HG02642 (cell line): ENCODE results near the gene ADAMTS17.

Experiments used
- ATAC-seq: cut with Tn5 transposase; IDR thresholded peaks from one replicate; pipeline ENCODE4 v1.9.1; 2021; ENCODE audit warnings: mild to moderate bottlenecking; ENCODE audit not compliant: unreplicated experiment, poor library complexity

Gene ADAMTS17

GRCh38 chr15:100281096-100281917 is 60.5 kb downstream of the ADAMTS17 start:
- ATAC-seq: no peak

GRCh38 chr15:100279849-100280248 is 61.9 kb downstream of the ADAMTS17 start:
- ATAC-seq: no peak

DNA sequence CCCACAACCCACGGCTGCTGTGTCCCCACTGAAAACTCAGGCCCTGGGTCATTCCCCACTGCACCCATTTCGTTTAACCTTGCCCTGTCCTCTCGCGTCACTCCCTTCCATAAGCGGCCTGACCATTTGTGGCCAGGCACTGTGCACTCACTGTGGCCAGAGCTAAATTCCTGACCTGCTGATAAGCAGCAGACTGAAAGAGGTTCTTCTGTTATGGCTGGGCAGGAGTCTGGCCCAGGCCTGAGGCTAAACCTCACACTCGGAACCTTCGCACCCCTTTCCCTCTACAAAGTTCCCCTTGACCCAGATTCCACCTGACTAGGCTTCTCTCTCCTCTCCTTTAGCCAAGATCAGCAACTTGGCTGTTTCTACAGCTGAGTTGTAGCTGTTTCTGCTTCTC is 62.3 kb downstream of the ADAMTS17 start:
- ATAC-seq: no peak

- ATAC-seq: no peak
These were observed 63.0 kb downstream of the ADAMTS17 start for GRCh38 chr15:100278596-100279380.

DNA sequence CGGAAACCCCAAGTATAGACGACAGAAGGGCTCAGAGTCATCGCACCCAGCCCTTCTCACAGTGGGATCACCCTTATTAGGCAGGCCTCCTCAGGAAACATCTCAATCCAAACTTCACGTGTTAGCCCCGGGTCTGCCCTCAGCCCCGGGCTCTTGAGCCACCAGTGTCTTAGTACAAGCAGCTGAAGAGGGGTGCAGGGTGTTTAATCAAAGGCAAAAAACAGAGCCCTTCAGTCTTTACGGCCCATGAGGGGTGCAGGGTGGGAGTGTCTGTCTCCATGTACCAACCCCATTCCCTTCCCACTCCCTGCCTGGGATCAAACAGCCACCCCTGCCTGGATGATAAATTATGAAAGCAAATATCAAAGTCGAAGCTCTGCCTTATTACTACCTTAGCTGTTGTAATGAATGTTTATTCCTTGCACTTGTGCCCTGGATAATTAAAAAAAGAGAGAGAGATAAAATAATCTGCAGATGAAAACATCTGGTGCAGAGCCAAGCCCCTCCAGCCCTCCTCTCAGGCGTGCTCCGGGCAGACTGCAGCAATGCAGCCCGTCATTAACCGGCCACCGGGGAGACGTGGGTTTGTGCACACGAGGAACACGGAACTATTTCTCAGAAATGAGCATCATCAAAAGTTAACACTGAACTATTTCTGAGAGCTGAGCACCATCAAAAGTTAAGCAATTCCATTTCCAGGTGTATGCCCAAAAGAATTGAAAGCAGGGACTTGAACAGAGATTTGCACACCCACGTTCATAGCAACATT is 64.5 kb downstream of the ADAMTS17 start:
- ATAC-seq: no peak

DNA sequence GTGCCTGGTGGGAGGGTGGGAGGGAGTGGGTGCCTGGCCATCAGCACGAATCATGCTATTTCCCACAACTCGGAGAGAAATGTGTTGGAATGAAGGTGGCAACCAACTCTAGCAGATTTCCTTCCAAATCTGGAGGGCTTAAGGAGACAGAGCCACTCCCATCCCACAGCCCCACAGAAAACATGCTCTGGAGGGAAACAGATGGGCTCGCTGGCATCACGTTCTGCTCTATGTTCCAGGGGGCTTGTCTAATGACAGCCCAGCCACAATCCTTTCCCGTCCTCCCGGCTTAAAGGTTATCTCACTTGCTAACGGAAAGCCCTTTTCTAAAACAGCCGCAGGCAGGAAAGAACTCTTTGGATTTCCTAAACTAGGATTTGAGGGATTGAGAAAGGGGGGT is 65.3 kb downstream of the ADAMTS17 start:
- ATAC-seq: no peak

- ATAC-seq: no peak
These were observed 66.1 kb downstream of the ADAMTS17 start for GRCh38 chr15:100275641-100276040.

GRCh38 chr15:100269831-100270230 is 71.9 kb downstream of the ADAMTS17 start:
- no peak for ATAC-seq

GRCh38 chr15:100266166-100266565 is 75.6 kb downstream of the ADAMTS17 start:
- no peak for ATAC-seq

DNA sequence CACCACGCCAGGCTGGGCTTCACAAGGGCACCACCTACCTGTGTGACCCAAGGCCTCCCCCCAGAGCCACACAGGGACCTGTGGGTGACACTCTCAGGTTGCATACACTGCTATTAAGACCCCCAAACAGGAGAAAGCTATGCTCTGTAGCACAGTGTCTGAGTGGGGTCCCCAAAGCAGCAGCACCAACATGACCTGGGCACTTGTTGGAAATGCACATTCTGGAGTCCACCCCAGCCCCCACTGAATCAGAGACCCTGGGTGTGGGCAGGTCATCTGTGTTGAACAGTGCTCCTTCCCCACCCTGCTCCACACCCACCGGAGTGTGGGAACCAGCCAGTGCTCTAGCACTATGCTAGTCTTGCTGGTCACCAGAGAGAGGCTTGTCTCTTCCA is 76.1 kb downstream of the ADAMTS17 start:
- ATAC-seq: no peak

DNA sequence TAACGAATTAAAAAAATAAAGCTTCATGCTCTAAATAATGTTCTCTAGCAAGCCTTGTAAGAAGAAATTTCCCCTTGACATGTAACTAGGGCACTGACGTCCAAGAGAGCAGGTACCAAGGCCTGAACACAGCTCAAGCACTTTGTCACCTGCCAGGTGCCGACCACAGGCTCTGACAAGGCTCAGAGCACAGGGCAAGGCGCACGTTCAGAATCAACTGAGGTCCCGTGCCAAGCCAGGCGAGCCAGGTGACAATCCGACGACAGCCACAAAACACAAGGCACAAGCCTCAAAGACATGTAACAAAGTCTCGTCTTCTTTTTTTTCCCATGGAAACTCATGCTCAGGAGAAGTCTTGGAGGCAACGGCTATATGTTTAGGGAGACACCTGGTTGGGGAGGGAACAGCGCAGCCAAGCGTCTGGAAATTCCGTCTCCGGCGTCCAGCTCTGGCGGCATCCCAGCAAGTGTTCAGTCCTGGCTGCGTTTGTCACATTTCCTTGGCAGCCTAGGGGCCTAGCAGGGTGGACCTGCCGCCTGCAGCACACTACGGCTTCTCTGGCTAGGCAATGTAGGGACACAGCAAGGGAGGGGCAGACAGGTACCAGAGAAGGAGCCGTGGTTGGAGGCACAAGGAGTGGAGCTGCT is 76.7 kb downstream of the ADAMTS17 start:
- no peak for ATAC-seq

DNA sequence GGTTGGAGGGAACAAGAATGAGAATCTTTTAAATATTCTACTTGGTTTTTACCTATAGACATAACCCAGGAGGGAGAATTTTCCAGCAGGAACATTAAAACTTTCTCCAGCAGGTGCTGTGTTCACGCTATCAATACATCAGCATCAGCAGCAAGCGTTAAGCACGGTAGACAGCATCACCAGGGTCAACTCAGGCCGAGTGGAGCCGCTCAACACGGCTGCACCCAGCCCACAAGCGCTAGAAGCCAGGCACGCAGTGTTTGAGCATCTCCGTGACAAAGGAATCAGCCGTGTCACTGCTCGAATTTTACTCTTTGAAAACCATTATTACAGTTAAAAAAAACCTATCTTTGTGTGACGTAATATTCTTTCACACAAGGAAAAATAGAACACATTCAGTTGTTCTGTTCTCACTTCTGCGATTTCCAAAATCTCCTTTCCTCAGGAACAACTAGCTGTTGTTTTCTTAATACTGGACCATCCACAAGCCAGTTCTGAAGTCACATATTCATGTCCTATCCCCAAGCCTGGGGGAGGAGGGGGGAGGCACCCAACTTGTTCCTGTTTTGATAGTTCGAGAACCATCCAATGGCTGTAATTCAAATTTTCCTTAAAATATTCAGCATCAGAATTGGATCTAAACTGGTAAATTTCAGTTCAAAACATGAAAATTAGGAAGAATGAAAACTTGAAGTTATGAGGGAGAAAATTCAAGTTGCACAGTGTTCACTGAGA is 77.9 kb downstream of the ADAMTS17 start:
- ATAC-seq: no peak

GRCh38 chr15:100263031-100263430 is 78.7 kb downstream of the ADAMTS17 start:
- no peak for ATAC-seq

DNA sequence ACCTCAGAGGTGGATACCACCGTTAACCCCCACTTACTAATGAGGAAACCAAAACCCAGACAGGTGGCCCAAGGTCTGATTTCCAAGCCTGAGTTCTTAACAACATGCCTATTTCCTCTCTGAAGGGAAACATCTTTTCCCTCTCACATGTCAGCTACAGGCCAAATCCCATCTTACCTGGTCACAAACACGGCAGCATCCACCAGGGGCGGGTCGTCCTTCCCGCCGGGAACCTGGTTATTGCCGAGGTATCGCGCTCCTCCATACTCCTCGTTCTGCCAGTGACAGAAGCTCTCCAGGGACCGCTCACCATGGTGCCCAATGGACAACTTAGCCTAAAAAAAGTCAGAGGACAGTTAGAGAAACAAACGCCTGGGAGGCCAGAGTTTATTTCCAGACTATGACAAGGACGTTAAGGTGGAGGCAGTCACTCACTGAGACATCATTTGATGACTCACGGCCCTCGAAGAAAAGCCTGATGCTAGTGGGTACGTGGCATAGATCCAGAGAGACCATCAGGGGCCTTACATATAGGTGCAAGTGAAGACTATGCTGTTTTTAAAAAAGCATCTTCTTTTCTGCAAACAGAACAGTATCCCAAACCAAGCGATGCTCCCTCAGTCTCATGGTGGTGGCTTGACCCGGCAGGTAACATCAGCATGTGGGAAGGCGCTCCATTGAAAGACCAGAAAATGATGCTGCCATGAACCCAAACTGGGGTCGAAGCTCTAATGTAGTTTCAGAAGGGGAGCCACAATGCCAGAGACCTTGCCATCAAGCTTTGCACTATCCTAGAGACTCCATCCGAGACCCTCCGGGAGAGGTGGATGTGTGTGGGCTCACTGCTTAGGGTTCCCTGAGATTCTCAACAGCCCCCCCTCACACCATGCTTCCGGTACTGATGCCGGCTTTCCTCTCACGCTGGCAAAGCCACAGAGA is 80.2 kb downstream of the ADAMTS17 start:
- no peak for ATAC-seq

DNA sequence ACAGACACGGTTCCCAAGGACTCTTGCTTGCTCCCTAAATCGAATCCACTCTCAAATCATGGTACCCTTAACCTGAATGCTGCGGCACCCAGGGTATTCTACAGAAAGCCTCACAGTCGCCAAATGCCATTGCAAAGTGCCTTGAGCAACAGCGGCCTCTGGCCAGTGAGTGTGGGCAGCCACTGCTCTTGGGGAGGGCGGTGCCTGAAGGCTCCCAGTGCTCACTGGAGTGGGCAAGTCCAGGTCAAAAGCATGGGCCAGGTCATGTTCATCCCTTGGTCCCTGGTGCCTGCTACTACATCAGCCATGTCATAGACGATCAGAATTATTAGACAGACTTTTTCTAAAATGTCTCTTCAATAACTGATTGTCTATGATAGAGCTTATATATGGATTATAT is 82.5 kb downstream of the ADAMTS17 start:
- ATAC-seq: no peak

GRCh38 chr15:100256970-100257650 is 84.7 kb downstream of the ADAMTS17 start:
- ATAC-seq: no peak

GRCh38 chr15:100256101-100256969 is 85.4 kb downstream of the ADAMTS17 start:
- no peak for ATAC-seq
